GM19455 (cell line): ENCODE results near the gene STX8.
"Not testable (repeated sequence)": the region's sequence is repeated elsewhere in the genome, so short reads cannot be mapped to it uniquely, and the experiment has no call there.

ENCODE experiments used
- ATAC-seq: cut with Tn5 transposase; IDR thresholded peaks from one replicate; pipeline ENCODE4 v1.9.1; 2021; ENCODE audit not compliant: unreplicated experiment

Gene STX8

DNA sequence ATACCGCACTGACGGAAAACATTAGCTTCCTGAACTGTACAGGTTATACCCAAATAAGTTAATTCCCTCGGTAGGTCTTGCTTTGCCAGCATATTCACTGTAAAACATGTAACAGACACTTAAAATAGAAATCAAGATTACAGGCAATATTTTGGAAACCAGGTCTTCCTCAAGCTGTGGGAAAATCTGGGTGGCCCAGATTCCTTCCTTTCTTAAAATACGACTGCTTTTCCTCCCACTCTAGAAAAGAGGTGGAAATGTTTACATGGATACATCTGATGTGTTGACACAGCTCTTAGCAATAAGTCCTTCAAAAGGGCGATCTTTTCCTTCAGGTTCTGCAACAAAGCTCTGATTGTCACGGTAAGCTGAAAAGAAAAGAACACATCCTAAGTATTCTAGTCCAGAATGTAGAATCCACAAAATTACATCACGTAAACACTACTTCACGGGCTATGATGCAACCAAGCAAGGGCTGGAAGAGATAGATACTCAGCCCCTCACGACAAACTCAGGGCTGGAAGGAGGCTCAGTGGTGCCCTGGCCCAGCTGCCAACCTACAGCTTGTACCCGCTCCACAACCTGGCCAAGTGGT, 18.4 kb downstream of the STX8 start:
- no peak for ATAC-seq

DNA sequence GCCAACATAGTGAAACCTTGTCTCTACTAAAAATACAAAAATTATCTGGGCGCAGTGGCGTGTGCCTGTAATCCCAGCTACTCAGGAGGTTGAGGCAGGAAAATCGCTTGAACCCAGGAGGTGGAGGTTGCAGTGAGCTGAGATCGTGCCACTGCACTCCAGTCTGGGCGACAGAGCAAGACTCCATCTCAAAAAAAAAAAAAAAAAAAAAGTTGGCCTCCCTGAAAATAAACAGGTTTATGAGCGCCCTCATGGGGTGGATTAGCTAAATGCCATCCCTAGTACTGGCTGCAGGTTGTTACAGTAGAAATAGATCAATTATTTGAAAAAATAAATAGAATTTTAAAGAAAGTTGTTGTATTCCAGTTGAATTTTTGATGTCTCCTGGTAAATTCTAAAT, 20.9 kb downstream of the STX8 start:
- ATAC-seq: not testable (repeated sequence)

DNA sequence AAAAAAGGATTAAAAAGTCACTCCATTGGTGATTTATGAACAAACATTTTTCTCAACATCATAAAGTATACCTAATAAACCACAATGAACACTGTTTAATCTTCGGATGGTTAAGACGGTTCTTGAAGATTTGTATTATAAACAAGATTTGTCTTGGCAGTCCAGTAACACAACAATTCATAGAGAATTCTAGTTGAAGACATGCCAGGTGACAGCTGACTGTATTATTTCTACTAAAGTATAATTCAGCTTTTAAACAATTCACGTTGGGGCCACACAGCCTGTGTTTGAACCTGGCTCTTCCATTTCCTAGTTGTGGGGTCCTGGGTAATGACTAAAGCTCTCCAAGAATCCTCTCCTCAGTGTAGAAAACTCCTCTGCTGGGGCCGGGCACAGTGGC, 22.0 kb downstream of the STX8 start:
- ATAC-seq: no peak

- no peak for ATAC-seq
These were observed 22.4 kb downstream of the STX8 start for GRCh38 chr17:9553181-9553580.

DNA sequence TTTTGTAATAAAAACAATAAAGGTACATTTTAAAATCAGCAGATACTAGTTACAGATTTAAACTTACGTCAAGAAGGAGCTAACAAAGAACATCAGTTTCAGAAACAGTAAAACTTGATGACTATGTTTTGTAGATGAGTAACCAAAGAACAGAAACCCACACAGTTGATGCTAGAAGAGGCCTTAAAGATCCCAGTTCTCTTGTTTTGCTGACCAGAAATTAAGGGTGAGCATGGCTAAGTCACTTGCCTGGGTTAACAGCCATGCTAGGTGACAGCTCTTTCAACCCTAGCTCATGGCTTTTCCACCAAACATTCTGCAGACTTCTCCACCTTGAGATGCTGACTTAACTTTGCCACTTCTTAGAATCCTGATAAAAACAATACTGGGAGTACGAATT, 26.4 kb downstream of the STX8 start:
- no peak for ATAC-seq

- ATAC-seq: no peak
These were observed 31.4 kb downstream of the STX8 start for GRCh38 chr17:9544221-9544620.

- no peak for ATAC-seq
These were observed 33.9 kb downstream of the STX8 start for GRCh38 chr17:9541718-9542117.

- ATAC-seq: no peak
These were observed 37.0 kb downstream of the STX8 start for GRCh38 chr17:9538626-9539025.

DNA sequence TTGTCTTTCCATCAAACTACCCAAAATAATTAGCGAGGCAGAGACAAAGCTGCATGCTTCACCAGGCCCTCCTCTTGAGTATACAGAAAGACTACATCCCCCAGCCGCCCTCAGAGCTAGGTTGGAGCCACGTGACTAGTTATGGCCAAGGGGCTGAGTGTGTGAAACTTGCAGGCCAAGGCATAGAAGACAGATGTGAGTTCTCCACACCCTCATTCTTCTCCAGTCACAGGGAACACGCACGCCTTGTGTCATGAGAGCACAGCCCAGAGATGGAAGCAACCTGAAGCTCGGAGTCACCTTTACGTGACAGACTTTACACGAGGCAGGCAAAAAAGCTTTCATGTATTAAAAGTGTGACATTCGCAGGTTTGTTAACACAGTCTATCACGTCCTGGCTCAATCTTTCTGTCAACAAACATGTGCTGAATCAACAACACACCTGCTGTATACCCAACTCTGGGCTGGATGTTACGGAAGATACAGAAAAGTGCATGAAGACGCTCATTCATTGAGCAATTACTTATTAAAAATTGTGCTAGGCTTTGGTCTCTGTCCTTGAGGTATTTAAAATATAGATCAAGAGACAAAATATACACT, 38.3 kb downstream of the STX8 start:
- no peak for ATAC-seq

DNA sequence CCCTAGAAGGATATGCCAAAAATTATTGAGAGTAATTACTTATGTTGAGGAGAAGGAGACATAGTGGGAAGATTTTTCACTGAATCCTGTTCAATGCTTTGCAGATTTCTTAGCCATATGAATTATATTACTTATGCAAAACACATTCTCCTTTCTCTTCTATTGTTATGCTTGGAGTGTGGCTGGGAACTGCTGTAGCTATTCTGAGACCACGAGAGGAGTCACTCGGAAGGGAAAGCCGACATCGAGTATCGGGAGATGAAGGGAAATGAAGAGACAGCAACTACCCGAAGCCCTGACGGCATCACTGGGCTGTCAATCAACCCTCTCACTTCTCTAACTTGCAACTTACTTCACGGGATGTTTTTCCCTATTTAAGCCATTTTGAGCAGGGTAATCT, 39.6 kb downstream of the STX8 start:
- no peak for ATAC-seq

DNA sequence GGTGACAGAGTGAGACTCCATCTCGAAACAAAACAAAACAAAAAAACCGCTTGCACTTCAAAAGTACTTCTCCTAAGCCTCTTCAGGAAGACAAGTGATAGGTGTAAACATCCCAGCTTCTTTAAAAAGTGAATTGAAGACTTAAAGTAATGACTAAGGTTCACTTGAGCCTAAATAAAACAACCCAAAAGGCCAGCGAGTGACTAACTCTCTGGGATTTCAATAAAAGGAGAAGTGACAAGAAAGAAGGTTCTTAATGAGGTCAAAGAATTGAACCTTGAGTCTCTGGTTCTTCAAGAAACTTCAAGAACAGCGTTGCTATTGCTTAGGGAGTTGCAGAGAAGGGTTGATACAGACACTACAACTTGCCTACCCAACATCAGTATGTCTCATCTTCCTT, 42.2 kb downstream of the STX8 start:
- no peak for ATAC-seq

DNA sequence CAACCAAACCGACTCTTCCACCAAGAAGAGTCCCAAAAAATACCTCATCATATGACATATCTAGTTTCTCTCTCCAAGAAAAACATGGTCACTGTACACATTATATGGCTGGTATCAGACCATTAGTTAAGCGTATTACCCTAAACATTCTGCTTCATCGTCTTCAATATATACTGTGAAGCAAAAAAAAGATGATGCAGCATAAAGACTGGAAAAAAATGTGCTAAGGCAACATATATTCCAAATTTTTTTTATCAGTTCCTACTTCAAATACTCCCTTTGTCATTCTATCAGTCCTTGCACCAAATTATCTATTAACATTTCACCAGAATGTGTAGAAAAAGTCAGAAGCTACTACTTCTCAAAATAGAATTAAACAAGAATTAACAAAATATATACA, 42.9 kb downstream of the STX8 start:
- ATAC-seq: no peak

- no peak for ATAC-seq
These were observed 44.6 kb downstream of the STX8 start for GRCh38 chr17:9531034-9531433.

- no peak for ATAC-seq
These were observed 46.5 kb downstream of the STX8 start for GRCh38 chr17:9529033-9529700.

DNA sequence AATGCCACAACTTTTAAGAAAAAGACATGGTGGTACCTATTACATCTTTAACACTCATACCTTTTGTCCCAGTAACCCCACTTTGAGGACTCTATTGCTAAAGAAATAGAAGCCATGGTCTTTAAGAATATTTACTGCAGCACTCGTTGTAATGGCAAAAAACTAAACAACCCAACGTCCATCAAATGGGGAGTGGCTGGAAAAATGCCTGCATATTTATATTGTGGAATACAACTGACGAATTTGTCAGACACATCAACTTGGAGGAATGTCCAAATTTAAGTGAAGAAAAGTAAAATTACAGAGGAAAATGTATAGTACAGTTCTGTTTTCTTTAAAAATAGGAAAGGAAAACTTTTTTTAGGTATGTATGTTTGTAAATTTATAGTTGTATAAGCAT, 47.8 kb downstream of the STX8 start:
- no peak for ATAC-seq

DNA sequence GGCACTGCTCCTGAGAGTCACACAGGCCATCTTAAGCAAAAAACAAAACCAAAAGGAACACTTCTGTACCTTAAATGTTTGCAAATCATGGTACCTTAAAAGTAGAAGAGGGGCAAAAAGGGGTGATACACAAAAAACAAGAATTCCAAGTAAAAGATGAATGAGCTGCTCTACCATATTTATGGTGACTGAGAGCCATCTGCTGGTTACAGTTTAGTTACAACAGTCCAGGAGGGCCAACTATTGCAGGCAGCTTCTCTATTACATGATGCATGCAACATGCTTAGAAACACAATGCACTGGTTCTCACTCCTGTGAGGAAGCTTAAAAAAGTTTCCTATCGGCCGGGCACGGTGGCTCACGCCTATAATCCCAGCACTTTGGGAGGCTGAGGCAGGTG, 53.5 kb downstream of the STX8 start:
- no peak for ATAC-seq

GRCh38 chr17:9521062-9521461, 54.6 kb downstream of the STX8 start:
- no peak for ATAC-seq

- ATAC-seq: no peak
These were observed 55.0 kb downstream of the STX8 start for GRCh38 chr17:9520649-9521048.

- no peak for ATAC-seq
These were observed 55.9 kb downstream of the STX8 start for GRCh38 chr17:9519583-9520272.

DNA sequence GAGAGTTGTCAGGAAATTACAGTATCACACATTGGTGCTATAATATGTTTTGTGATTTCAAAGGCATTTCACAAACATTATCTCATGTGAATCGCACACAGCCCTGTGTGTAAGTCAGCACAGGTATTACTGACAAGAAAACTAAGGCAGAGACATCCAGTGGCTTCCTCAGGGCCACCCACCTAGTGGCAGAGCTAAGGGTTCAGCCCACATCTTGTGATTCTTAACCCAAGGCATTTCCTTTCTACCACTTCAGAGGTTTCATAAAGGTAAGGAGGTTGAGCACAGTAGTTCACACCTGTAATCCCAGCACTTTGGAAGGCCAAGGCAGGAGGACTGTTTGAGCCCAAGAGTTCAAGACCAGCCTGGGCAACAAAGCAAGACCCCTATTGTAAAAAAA, 58.2 kb downstream of the STX8 start:
- ATAC-seq: no peak

DNA sequence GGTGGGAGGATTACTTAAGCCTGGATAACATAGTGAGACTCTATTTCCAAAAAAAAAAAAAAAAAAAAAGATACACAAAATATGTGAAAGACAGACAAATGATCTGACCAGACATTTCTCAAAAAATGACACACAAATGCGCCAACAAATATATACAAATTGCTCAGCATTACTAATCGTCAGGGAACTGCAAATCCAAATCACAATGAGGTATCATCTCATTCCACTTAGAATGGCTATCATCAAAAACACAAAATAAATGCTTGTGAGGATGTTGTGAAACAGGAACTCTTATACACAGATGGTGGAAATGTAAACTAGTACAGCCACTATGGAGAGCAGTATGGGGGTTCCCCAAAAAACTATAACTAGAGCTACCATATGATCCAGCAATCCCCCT, 62.4 kb downstream of the STX8 start:
- no peak for ATAC-seq
